Superior temporal gyrus (tissue), 1 donor: Measurements from ENCODE around the gene IQGAP1.
"Not testable (repeated sequence)": the region's sequence is repeated elsewhere in the genome, so short reads cannot be mapped to it uniquely, and the experiment has no call there.

Experiments
- DNase-seq: peaks from one replicate; pipeline ENCODE4 v3.0.0-alpha.2; 2016; ENCODE audit errors: extremely low spot score

IQGAP1 gene

GRCh38 chr15:90376789-90377188 is 11.3 kb upstream of the IQGAP1 start:
- no peak for DNase-seq

GRCh38 chr15:90379263-90379662 is 8.8 kb upstream of the IQGAP1 start:
- DNase-seq: no peak

GRCh38 chr15:90381515-90381914 is 6.5 kb upstream of the IQGAP1 start:
- no peak for DNase-seq

GRCh38 chr15:90382320-90382719 is 5.7 kb upstream of the IQGAP1 start:
- no peak for DNase-seq

GRCh38 chr15:90386221-90386620 is 1.8 kb upstream of the IQGAP1 start:
- DNase-seq: no peak

GRCh38 chr15:90388462-90389380 is 679 bp downstream of the IQGAP1 start:
- DNase-seq: peak; percentile 14

- no peak for DNase-seq
These were observed 1.5 kb downstream of the IQGAP1 start for GRCh38 chr15:90389513-90389912.

GRCh38 chr15:90393040-90393439 is 5.0 kb downstream of the IQGAP1 start:
- no peak for DNase-seq

- no peak for DNase-seq
These were observed 6.0 kb downstream of the IQGAP1 start for GRCh38 chr15:90394074-90394473.

- DNase-seq: peak; percentile 14
These were observed 6.9 kb downstream of the IQGAP1 start for GRCh38 chr15:90394748-90395442.

GRCh38 chr15:90396321-90396720 is 8.3 kb downstream of the IQGAP1 start:
- peak; percentile 8 for DNase-seq

GRCh38 chr15:90400005-90400758 is 12.1 kb downstream of the IQGAP1 start:
- peak; percentile 11 for DNase-seq

- DNase-seq: peak; percentile 70
These were observed 12.8 kb downstream of the IQGAP1 start for GRCh38 chr15:90400759-90401314.

GRCh38 chr15:90401495-90401894 is 13.5 kb downstream of the IQGAP1 start:
- DNase-seq: peak; percentile 35

GRCh38 chr15:90402223-90402622 is 14.2 kb downstream of the IQGAP1 start:
- peak; percentile 27 for DNase-seq

- no peak for DNase-seq
These were observed 14.7 kb downstream of the IQGAP1 start for GRCh38 chr15:90402767-90403166.

- no peak for DNase-seq
These were observed 17.1 kb downstream of the IQGAP1 start for GRCh38 chr15:90405055-90405607.

- DNase-seq: no peak
These were observed 19.3 kb downstream of the IQGAP1 start for GRCh38 chr15:90407336-90407735.

GRCh38 chr15:90407871-90408317 is 19.9 kb downstream of the IQGAP1 start:
- no peak for DNase-seq

GRCh38 chr15:90408657-90409056 is 20.6 kb downstream of the IQGAP1 start:
- DNase-seq: no peak

GRCh38 chr15:90409587-90409986 is 21.5 kb downstream of the IQGAP1 start:
- DNase-seq: not testable (repeated sequence)
